Activated CD4-positive, alpha-beta T cell treated with anti-CD3 and anti-CD28 coated beads, Interleukin-10, Interleukin-2, amounts not matched to agents 100 ng/mL and 50 ng/mL, durations not matched to agents 16 hours and 8 hours (primary cell): ENCODE data around the gene GBGT1.

Experiments
- DNase-seq: peaks from one replicate; pipeline ENCODE4 v3.0.0-alpha.2; 2020

Gene GBGT1

DNA sequence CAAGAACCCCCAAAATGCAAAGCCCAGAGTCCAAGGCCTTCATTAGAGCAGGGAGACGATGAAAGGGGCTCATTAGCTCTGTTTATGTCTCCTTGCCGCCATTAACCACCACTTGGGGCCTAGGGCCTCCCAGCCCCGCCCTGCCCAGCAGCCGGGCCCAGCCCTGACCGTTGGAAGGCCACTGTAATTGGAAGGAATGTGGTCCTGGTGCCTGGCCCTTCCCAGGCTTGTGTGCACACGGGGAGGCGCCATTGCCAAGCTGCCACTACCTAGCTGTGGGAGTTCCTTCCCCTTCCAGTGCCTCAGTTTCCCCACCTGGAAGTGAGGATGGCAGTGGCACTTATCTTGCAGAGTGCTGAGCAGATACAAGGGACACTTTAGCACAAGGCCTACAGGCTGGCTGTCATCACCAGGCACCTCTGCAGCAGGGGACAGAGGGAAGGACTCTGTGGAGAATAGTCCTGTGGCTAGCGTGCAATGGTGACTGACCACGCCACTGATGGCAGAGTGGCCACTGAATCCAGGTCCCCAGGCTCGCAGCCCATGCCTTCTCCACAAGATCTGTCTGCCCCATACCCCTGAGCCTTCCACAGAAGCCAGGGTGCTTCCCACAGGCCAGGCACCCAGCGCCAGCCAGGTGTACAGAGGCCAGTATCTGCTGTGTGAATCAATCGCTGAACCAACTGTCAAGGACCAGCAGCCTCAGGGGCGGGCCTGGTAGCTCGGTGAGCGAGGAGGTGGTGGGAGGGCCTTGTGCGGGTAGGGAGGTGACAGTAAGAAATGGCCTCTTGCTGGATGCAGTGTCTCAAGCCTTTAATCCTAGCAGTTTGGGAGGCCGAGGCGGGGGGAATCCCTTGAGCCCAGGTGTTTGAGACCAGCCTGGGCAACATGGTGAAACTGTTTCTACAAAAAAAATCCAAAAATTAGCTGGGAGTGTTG, 20.8 kb downstream of the GBGT1 start:
- peak; percentile 56 for DNase-seq

DNA sequence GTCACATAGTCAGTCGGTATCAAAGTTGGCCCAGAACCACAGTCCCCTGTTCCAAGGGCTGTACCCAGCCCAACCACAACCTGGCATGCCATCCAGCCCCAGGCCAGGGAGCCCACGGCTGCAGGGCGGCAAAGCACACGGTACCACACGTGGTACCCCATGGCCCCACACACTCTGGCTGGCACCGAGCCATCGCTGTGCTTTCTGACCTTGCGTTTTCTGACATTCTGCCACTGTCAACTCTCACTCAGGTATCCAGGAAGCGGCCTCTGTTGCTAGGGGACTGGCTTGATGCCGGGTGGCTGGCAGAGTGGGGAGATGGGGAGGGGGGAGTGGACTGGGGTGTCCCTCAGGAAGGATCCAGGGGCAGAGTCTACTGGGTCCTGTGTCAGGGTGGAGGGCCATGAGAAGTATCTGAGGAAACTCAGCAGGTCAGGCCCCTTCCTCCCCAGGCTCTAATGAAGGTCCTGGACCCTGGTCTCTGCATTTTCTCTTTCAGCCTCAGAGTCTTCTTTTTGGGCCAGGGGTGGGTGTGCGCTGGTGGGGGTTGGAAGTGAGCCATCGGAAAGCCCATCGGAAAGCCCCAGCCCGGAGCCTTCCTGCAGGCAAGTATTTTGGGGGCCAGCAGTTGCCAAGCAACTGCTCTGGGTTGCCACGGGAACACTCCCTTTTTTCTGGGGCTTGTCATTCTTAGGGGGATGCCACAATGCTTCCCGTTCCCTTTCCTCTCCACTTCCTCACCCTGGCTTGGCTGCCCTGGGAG, 21.7 kb downstream of the GBGT1 start:
- DNase-seq: peak; percentile 77

DNA sequence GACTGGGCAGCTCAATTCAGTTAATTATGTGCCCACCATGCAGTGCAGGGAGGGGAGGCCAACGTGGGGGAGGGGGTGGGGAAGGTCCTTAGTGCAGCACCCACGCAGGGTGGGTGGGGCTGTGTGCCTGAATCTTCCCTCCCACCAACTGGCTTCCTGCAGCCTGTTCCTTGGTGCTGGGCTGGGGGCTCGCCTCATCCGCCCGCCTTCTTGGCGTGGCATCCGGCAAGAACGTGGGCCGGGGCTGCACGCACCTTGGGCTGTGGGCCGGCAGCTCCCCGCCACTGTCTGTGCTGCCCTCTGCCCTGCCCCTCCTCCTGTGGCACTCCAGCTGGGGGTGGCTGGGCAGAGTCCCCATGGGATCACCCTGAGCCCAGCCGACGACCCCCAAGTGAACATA, 23.1 kb downstream of the GBGT1 start:
- no peak for DNase-seq

DNA sequence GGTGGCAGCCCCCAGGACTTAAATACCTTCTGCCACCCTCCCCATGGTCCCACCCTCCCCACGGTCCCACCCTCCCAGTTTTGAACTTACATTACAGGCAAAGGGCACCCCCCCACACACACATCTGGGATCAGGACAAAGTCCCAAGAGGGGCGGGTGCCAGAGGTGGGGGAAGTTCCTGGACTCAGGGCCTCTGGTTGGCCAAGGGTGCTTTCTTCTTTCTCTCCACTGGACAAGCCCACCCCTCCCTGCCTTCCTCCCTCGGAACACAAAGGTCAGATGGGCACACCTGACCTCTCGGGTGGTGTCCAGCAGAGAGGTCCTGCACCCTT, 23.6 kb downstream of the GBGT1 start:
- DNase-seq: no peak

DNA sequence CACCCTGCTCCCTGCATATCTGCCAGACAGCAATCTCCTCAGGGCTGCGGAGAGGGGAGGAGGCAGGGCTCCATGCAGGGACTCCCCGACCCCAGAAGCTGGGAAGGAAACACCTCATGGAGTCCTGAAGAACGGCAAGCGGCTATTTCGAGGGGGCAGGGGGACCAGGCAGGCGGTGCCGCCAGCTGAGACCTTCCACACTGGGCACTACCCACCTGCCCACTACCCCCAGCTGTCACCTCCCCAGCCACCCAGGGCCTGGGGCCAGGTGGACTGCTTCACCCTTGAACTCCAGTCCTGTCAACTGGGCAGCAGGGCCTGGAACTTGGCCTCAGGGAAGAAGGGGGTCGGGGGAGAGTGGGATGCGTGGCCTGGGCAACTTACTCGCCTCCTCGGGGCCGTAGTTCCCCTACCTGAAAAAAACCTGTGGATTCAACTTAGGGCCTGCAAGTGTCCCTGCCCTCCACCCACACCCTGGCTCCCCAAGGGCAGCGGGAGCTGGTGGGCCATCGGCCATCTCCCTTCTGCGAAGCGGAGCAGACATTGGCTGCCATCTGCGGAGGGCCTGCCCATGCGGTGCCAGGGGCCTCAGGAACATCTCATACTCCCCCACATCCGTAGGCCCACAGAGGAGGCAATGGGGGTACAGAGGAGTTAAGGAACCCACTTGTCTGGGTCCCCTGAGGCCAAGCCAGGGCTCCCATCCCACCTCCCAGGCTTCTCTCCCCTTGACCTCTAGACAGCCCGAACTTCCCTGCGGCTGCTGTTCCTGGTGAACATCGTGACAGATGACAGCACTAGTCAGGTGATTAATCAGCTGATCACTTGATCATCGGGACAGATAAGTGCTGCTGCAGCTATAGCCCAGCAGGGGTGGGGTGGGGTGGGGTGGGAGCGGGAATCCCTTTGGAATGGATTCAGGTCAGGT, 24.2 kb downstream of the GBGT1 start:
- no peak for DNase-seq

DNA sequence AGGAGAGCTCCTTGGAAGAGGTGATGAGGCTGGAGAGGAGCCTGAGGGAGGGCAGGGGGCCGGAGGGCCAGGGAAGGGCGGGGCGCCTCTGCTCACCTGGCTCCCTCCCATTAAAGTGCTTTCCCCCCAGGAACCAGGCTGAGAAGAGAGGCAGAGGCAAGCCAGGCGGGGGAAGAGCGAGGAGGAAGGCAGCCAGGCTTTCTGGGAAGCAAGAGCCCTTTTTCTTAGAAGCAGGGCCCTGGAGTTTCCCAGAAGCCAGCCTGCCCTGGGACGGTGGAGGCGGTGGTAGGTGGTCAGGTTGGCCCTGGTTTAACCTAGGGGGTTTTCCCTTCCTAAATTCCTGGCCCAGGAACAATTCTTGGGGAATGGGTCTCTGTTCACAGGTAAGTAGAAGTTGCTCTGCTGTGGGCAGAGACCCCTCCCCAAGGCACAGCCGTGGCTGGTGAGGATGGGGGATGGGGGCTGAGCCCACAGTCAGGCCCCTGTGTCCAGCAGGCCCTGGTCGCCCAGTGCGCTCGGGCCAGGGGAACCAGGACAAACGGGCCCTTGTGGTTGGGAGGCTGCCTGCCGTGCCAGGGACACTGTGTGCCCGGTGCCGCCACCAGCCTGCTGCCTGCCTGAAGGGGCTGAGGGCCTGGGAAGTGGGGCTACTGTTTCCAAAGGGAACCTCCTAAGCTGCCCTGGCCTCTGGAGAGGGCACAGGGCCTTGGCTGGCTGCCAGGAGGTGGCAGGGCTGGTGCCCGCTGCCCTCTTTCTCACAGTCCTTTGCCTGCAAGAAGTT, 26.1 kb downstream of the GBGT1 start:
- peak; percentile 65 for DNase-seq

DNA sequence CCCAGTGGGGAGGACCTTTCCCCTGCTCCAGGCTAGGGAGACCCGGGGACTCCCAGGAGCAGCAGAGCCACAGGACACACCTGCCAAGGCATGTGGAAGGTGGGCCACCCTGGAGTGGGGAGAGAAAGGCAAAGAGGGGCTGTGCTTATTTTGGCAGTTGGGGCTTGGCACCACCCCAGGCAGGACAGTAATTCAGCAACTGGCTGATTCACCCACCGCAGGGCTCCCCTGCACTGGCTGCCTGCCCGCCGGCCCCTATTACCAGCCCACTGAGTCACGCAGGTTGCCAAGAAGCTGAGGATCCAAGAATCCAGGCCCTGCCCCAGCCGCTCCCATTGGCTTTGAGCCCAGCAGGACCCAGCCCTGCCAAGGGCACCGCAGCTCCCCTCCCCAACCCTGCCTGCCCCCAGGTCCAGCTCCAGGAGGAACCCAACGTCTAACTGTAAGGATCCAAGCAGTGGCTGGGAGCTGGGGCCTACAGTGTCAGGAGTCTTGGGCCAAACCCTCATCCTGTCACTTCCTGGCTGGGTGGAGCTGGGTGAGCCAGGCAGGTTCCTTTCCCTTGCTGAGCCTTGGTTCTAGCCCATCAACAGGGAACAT, 28.5 kb downstream of the GBGT1 start:
- DNase-seq: peak; percentile 92

DNA sequence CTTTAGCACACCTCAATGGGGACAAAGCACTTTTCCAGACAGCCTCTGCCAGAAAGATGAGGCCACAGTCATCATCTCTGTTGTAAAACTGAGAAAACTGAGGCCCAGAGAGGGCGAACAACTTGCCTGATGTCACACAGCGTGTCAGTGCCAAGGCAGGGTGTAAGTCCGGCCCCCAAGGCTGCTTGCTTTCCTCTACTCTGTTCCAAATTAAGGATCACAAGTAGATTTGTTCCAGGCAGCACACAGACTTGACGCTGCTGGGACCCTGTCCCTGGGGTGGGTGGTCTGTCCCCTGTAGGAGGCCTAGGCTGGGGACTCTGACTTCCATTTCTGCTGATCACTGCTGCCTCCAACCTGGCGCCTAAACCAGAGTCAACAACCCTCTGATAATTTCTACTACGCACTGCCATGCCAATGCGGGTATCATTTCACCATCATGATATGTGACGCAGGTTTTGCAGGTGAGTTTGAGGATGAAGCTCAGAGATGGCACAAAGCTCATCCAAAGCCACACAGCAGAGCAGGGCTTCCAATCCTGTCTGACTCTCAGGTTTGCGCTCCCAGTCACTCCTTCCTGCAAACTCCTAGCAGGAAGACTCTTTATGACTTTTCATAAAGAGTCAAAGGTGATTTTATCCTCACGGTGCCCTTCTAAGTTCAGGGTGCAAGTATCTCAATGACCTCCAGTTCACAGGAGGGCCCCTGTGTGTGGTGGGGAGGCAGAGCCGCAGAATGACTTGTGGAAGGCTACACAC, 29.1 kb downstream of the GBGT1 start:
- peak; percentile 66 for DNase-seq

DNA sequence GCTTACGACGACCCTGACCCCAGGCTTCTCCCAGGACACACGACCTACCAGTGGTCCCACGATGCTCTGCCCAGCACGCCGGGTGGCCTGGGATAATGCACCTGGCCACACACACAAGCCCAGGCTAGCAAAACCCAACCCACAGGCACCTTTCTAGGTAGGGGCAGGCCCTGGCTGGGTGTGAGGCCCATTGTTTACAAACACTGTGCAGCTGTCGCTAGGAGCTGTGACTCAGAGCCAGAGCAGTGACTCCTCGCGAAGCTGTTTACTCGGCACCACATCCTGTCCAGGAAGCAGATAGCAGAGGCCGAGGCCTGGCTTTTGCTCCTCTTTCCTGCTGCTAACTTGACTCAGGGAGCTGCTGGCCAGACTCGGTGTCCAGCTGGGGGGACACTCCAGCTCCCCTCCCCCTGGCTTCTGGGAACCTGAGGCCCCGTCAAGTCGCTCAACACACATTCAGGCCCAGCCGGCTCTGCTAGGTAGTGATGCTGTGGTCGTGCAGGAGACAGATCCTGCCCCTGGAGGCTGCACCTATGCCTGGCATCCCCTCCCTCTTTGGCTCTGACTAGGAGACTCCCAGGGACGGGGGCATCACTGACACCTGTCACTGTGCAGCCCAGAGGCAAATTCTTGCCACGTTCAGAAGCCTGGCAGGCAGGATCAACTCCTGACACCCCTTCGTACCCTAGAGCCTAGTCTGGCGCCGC, 29.9 kb downstream of the GBGT1 start:
- peak; percentile 96 for DNase-seq

DNA sequence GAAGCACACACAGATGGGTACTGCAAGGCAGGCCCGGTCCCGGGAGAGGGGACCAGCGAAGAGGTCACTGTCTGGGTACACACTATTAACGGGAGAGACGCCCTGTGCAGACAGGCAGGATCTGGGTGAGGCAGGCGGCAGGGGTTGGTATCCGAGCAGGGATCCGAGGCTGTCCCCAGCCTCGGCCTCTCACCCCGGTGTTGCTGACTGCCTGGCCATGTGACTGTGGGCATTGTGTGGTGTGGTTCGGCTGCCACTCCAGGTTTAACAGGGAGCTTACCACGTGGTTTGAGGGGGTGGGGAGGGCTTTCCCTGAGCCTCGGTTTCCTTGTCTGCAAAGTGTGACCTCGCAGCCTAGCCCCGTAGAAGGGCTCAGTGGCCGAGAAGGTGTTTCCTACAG, 31.5 kb downstream of the GBGT1 start:
- no peak for DNase-seq

DNA sequence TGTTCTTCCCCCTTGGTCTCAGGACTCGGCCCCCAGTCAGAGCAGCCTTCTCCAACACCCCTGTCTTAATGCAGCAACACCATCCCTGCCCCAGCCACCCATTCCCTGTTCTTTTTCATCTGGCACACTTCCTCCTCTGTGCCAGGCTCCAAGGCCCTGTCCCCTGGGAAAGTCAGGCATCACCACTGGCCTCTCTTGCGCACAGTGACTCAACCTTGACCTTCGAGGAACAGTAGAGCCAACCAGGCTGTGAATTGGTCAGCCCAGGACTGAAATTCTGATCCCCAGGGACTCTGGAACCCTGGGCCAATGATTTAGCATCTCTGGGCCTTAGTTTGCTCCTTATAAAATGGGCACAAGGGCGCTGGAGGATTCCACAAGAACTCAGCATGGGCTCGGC, 32.2 kb downstream of the GBGT1 start:
- no peak for DNase-seq

DNA sequence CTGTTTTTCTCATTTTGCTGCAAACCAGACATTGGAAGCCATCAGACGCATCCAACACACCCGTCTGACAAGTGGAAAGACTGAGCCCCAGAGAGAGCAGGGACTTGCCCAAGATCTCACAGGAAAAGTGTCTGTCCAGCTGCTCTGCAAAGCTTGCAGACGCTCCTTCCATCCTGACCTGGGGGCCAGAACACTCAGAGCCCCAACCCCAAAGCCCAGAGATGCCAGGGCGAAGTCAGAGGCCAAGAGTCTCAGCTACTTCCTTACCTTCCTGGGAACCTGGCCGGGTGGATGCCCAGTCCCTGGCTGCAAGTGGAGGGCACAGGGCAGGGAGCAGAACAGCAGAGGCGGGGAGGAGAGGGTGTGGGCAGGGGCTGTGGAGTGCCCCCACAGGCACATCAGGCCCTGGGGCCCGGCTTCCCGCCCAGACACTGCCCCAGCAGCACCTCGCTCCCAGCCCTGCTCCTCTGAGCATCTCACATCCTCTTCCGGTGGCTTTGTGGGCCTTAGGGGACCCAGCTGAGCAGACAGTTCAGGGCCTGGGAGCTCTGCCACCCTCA, 32.9 kb downstream of the GBGT1 start:
- peak; percentile 82 for DNase-seq

DNA sequence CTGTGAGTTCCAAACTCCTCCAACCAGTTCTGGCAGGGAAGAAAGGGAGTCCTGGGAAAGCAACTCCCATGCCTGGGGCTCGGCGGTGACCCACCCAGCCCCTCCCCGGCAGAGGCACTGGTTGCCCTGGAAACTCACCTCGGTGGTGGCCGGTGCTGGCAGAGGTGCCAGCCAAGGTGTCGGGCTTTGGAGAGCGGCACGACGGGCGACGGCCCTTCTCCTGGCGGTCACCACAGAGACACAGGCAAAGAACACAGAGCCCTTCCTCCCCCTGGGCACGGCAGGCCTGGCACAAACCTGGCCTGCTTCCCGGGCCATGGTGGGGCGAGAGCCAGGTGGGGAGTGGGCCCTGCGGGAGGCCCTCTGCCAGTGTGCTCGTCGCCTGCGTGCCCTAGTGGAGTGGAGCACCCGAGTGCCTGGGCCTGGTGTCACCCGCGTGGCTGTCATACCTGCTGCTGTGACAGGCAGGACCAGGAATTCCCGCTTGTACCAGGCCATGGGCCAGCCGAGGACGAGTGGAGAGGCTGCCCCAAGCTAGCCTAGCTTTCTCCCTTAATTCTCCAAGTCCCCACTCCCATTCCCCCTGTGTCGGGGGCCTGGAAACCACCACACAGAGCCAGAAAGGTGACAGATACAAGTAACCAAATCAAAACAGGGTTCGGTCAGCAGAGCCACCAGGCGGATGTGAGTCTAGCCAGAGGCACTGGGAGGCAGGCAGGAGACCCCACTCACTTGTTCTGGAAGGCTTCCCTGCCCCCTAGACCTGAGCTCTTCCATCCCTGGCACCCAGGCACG, 34.5 kb downstream of the GBGT1 start:
- DNase-seq: no peak

DNA sequence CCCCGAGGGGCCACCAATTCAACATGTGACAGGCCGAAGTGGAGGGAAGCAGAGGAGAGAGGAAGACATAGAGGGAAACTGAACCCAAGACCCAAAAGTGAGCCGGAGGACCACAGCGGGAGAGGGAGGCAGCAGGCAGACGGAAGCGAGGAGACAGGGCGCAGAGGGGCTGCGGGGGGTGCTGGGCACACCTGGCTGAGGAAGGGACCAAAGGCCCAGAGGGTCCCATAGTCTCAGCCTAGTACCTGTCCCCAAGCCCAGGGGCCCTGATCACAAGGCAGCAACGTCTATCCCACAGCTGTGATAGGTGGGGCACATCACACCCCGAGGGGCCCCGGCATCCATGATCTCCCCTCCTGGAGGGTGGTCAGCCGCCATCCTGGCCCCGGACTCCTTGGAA, 35.6 kb downstream of the GBGT1 start:
- DNase-seq: no peak

DNA sequence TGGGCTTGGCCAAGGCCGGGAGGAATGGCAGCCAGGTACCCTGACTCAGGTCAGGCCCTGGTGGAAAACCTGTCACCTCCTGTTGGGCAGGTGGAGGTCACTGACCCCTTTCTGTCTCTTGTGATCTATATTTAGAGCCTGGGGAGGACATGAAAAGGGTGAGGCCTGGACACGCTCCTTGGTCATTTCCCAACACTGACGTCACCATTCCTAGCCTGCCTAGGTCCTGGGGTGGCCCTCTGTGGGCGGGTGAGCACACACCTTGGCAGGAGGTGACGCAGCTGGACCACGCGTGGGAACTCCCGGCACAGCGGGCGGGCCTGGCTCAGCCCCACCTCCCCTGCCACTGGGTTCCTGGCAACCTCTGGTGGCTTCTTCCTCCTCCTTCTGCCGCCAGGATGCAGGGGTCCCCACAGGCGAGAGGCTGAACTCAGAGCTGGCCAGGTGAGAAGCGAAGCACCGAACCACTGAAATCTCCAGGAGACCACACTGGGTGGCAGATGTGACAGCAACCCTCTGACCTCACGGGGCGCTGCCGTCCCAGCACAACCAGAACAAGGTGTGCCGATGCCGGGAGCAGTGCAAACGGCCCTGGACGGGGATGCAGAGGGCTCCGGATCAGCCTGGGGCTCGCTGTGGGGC, 36.3 kb downstream of the GBGT1 start:
- DNase-seq: peak; percentile 44

DNA sequence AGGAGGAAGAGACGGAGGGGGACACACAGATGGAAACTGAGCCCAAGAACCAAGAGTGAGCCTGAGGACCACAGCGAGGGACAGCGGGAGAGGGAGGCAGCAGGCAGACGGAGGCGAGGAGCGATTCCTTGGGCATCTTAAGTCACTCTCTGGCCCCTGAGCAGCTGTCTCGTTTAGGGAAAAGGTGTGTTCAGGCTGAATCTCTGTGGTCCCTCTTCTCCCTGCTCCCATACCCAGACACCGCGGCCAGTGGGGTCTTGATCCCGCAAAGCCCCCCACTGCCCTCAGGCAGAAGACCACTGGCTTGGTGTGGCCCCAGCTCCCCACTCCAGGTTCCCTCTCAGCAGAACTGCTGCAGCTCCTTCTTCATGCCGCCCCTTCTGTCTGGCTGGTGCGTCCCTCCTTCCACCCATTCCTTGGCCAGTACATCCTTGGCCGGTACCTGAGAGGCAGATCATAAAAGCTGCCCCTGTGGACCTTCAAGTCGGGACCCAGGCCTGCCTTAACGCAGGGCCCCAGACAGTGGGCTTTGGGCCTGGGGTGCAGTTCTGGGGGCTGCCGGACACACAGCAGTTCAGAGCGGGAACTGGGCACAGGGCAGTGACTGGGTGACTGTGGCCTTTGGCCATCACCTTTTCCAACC, 36.9 kb downstream of the GBGT1 start:
- DNase-seq: no peak

DNA sequence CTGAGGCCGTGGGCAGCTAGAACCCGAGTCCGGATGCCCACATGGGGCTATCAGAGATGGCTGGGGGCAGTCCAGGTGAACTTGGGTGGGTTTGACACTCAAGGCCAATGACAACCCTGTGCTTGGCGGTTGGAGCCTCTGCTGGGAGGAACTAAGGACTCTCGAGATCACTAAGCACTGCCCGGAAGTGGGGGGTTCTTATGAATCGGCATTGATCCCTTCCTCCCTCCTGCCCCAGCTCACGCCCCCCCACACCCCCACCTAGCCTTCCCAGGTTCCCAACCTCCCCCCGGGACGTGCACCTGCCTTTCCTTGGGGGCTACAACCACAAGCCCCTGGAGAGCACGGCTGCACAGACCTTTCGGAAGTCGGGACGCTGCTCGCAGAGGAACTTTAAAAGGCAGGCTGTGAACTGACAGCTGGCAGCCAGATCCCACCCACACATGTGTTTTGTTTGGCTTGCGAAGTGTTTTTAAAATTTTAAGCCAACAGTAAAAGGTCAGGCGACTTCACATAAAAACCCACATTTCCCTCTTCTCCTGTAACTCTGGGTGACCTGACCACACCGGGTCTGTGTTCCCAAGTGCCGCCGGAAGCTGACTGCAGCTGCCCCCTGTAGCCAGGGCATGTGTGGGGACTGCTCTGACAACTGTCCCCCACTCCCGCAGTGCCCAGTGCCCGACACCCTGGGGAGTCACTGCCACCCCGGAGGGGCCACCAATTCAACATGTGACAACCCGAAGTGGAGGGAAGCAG, 37.6 kb downstream of the GBGT1 start:
- DNase-seq: peak; percentile 43
